GM12874 (cell line): Measurements from ENCODE around the gene CCDC121.

ENCODE experiments used
- CTCF ChIP-seq: IDR thresholded peaks from 2 replicates; pipeline ENCODE4 v1.5.1; 2011; ENCODE audit warnings: low read depth, mild to moderate bottlenecking, control low read depth, low read length, moderate library complexity; ENCODE audit not compliant: insufficient read depth

CCDC121 gene

GRCh38 chr2:27663285-27664153 lies 34.7 kb upstream of the CCDC121 start, which contains the start of the genes SLC4A1AP and SUPT7L:
Gene SLC4A1AP (plus strand): TSS chr2:27663889. CDS start chr2:27663915, 26 bp downstream.
Gene SUPT7L (minus strand): TSS chr2:27663614. CDS start chr2:27662192, 1,422 bp downstream.
- TF ChIP-seq CTCF, result no peak

- no peak for TF ChIP-seq CTCF
These were observed 32.6 kb upstream of the CCDC121 start for GRCh38 chr2:27661371-27661770.

GRCh38 chr2:27655155-27655951 lies 26.5 kb upstream of the CCDC121 start:
- TF ChIP-seq CTCF, result no peak

- no peak for TF ChIP-seq CTCF
These were observed 24.6 kb upstream of the CCDC121 start for GRCh38 chr2:27653397-27653796.

GRCh38 chr2:27652790-27653189 lies 24.0 kb upstream of the CCDC121 start:
- no peak for TF ChIP-seq CTCF

- TF ChIP-seq CTCF, result no peak
These were observed 23.5 kb upstream of the CCDC121 start for GRCh38 chr2:27652341-27652740.

- TF ChIP-seq CTCF, result no peak
These were observed 22.2 kb upstream of the CCDC121 start for GRCh38 chr2:27651056-27651455.
